Stimulated activated CD8-positive, alpha-beta memory T cell treated with anti-CD3 and anti-CD28 coated beads, Interleukin-15, amount 100 ng/mL, for 24 hours (primary cell): ENCODE data around the gene PACS1.
"Not testable (repeated sequence)": the region's sequence is repeated elsewhere in the genome, so short reads cannot be mapped to it uniquely, and the experiment has no call there.

Experiments
- DNase-seq: peaks from one replicate; pipeline ENCODE4 v3.0.0-alpha.2; 2020; ENCODE audit warnings: low read depth

The PACS1 gene

GRCh38 chr11:66111158-66111557 lies 41.1 kb downstream of the PACS1 start:
- no peak for DNase-seq

- no peak for DNase-seq
These were observed 42.0 kb downstream of the PACS1 start for GRCh38 chr11:66112041-66112491.

- DNase-seq: no peak
These were observed 42.8 kb downstream of the PACS1 start for GRCh38 chr11:66112601-66113499.

- DNase-seq: not testable (repeated sequence)
These were observed 44.9 kb downstream of the PACS1 start for GRCh38 chr11:66114957-66115356.

GRCh38 chr11:66115638-66116301 lies 45.7 kb downstream of the PACS1 start:
- no peak for DNase-seq

- DNase-seq: no peak
These were observed 46.7 kb downstream of the PACS1 start for GRCh38 chr11:66116576-66117361.

GRCh38 chr11:66118847-66119246 lies 48.8 kb downstream of the PACS1 start:
- DNase-seq: no peak

- no peak for DNase-seq
These were observed 49.5 kb downstream of the PACS1 start for GRCh38 chr11:66119348-66120133.

GRCh38 chr11:66121466-66121865 lies 51.4 kb downstream of the PACS1 start:
- no peak for DNase-seq

GRCh38 chr11:66123902-66124301 lies 53.8 kb downstream of the PACS1 start:
- DNase-seq: no peak

- no peak for DNase-seq
These were observed 54.5 kb downstream of the PACS1 start for GRCh38 chr11:66124564-66124963.

- no peak for DNase-seq
These were observed 56.0 kb downstream of the PACS1 start for GRCh38 chr11:66126064-66126463.

GRCh38 chr11:66126808-66127555 lies 56.9 kb downstream of the PACS1 start:
- no peak for DNase-seq

GRCh38 chr11:66130978-66131377 lies 60.9 kb downstream of the PACS1 start:
- DNase-seq: no peak

- no peak for DNase-seq
These were observed 62.0 kb downstream of the PACS1 start for GRCh38 chr11:66131937-66132632.

- DNase-seq: no peak
These were observed 63.2 kb downstream of the PACS1 start for GRCh38 chr11:66133216-66133775.

- no peak for DNase-seq
These were observed 66.7 kb downstream of the PACS1 start for GRCh38 chr11:66136752-66137123.

- no peak for DNase-seq
These were observed 69.8 kb downstream of the PACS1 start for GRCh38 chr11:66139817-66140404.

GRCh38 chr11:66142370-66143263 lies 72.5 kb downstream of the PACS1 start:
- DNase-seq: no peak
